T-helper 2 cell treated with Interferon-gamma antibody and Interleukin-4, amounts not matched to agents 100 ng/mL and 5 ng/mL, for 36 hours (primary cell): ENCODE data around the gene METTL23. TPM values are rescaled to one million over a fixed set of nuclear protein-coding genes. Genes with fewer than 3 reads are reported as not detected.
"Not testable (repeated sequence)": the region's sequence is repeated elsewhere in the genome, so short reads cannot be mapped to it uniquely, and the experiment has no call there.

Experiments
- intact Hi-C: fragments of 100-400 bp; cut with micrococcal nuclease; formaldehyde crosslinking; loops from one replicate; pipeline ENCODE4 v1.15.1; 2023
- total RNA-seq: library from RNA; stranded (reverse); gene quantifications from 2 replicates; pipeline ENCODE4 v1.2.3, GENCODE V29; 2022

Gene METTL23
- total RNA-seq, 1 donor from 2014 or later: 40.2 TPM

- intact Hi-C loops: no loop called here
These were observed 31.4 kb upstream of the METTL23 start for GRCh38 chr17:76695059-76695831.

GRCh38 chr17:76696763-76697701 lies 29.6 kb upstream of the METTL23 start:
- intact Hi-C loops: no loop called here

GRCh38 chr17:76697702-76698465 lies 28.8 kb upstream of the METTL23 start:
- intact Hi-C loops: no loop called here

- intact Hi-C loops: not testable (repeated sequence)
These were observed 28.1 kb upstream of the METTL23 start for GRCh38 chr17:76698466-76698977.

GRCh38 chr17:76700270-76700616 lies 26.4 kb upstream of the METTL23 start:
- intact Hi-C loops: no loop called here

GRCh38 chr17:76700617-76701470 lies 25.8 kb upstream of the METTL23 start:
- intact Hi-C loops: no loop called here

- intact Hi-C loops: no loop called here
These were observed 25.1 kb upstream of the METTL23 start for GRCh38 chr17:76701471-76701967.

GRCh38 chr17:76702076-76702475 lies 24.6 kb upstream of the METTL23 start:
- intact Hi-C loops: no loop called here

GRCh38 chr17:76702941-76703637 lies 23.6 kb upstream of the METTL23 start:
- intact Hi-C loops: no loop called here

GRCh38 chr17:76704805-76705204 lies 21.8 kb upstream of the METTL23 start:
- intact Hi-C loops: no loop called here

GRCh38 chr17:76706817-76707216 lies 19.8 kb upstream of the METTL23 start:
- intact Hi-C loops: no loop called here

GRCh38 chr17:76707985-76708807 lies 18.4 kb upstream of the METTL23 start:
- intact Hi-C loops: no loop called here

- intact Hi-C loops: no loop called here
These were observed 17.3 kb upstream of the METTL23 start for GRCh38 chr17:76709077-76709950.

- intact Hi-C loops: loop anchor here (10.0 kb wide), 1 partner anchor 155 kb away; no protein-coding TSS in a partner anchor
These were observed 16.4 kb upstream of the METTL23 start for GRCh38 chr17:76709951-76710862.

GRCh38 chr17:76710863-76711611 lies 15.6 kb upstream of the METTL23 start, which contains the start of gene MXRA7:
Gene MXRA7 (minus strand): TSS chr17:76710965. CDS start chr17:76710946, 19 bp downstream.
- intact Hi-C loops: loop anchor here (10.0 kb wide), 1 partner anchor 156 kb away; no protein-coding TSS in a partner anchor

GRCh38 chr17:76712321-76712720 lies 14.3 kb upstream of the METTL23 start:
- intact Hi-C loops: loop anchor here (10.0 kb wide), 1 partner anchor 158 kb away; no protein-coding TSS in a partner anchor
